Loucy (cell line): ENCODE results near the gene ITSN2.

Experiments
- CTCF ChIP-seq: fragments of 200-600 bp; sonication (generic); conservative IDR thresholded peaks from 2 replicates; pipeline ENCODE4 v1.5.1; 2014; ENCODE audit warnings: mild to moderate bottlenecking, antibody characterized with exemption, low read length
- EZH2phosphoT487 ChIP-seq: fragments of 200-600 bp; IDR thresholded peaks from 2 replicates; pipeline ENCODE4 v1.6.1; 2018; ENCODE audit warnings: antibody characterized with exemption, mild to moderate bottlenecking, moderate library complexity, borderline replicate concordance

- no peak for TF ChIP-seq CTCF
- no peak for TF ChIP-seq EZH2phosphoT487
These were observed 32.3 kb upstream of the ITSN2 start for GRCh38 chr2:24392542-24393059.
